Keratinocyte (primary cell): ENCODE data around the gene RHBDF1. TPM values are rescaled to one million over a fixed set of nuclear protein-coding genes. Genes with fewer than 3 reads are reported as not detected.
"Not testable (repeated sequence)": the region's sequence is repeated elsewhere in the genome, so short reads cannot be mapped to it uniquely, and the experiment has no call there.

Experiments
- DNase-seq: peaks from one replicate; pipeline ENCODE4 v3.0.0-alpha.2; 2011; ENCODE audit warnings: low read depth, missing footprints, low spot score
- FAIRE-seq: peaks from 2 replicates; lab custom pipeline; 2011; peaks lifted over from hg19 to GRCh38; lab: Jason Lieb, UNC
- H2AFZ ChIP-seq: 2 replicates; pipeline ENCODE4 v1.6.0; 2012; ENCODE audit warnings: low read length, control low read depth, inconsistent platforms; ENCODE audit not compliant: control insufficient read depth
- H3K27ac ChIP-seq: 2 replicates; pipeline ENCODE4 v1.5.1; 2011; ENCODE audit warnings: low read length; ENCODE audit not compliant: control insufficient read depth, insufficient read depth
- H3K27me3 ChIP-seq: 3 replicates; pipeline ENCODE4 v1.6.0; 2011; ENCODE audit warnings: low read length; ENCODE audit not compliant: control insufficient read depth, insufficient read depth; ENCODE audit errors: extremely low read depth
- H3K36me3 ChIP-seq, 2 experiments: 2 replicates in 1 of 2; 3 replicates in 1 of 2; pipeline ENCODE4 v1.5.1; 2011; ENCODE audit warnings: low read length in 2 of 2, mild to moderate bottlenecking in 1 of 2; ENCODE audit not compliant: control insufficient read depth in 2 of 2, insufficient read depth in 2 of 2; ENCODE audit errors: extremely low read depth in 1 of 2
- H3K4me1 ChIP-seq: 3 replicates; pipeline ENCODE4 v1.5.1; 2011; ENCODE audit warnings: low read length; ENCODE audit not compliant: control insufficient read depth, insufficient read depth; ENCODE audit errors: extremely low read depth
- H3K4me2 ChIP-seq: 3 replicates; pipeline ENCODE4 v1.6.0; 2011; ENCODE audit warnings: low read depth, low read length; ENCODE audit not compliant: control insufficient read depth, insufficient read depth; ENCODE audit errors: extremely low read depth
- H3K4me3 ChIP-seq, 3 experiments: fragments of 200-600 bp in 1 of 3; sonication (generic) in 1 of 3; 2 replicates in 2 of 3; 3 replicates in 1 of 3; pipeline ENCODE4 v1.5.1; 2011 to 2016; ENCODE audit warnings: low read length in 3 of 3, mild to moderate bottlenecking in 3 of 3, control low read depth in 2 of 3, inconsistent platforms in 1 of 3, low read depth in 1 of 3, mixed read lengths in 1 of 3, mixed run types in 1 of 3, moderate library complexity in 1 of 3; ENCODE audit not compliant: control insufficient read depth in 2 of 3, insufficient read depth in 2 of 3; ENCODE audit errors: extremely low read depth in 1 of 3
- H3K79me2 ChIP-seq: 2 replicates; pipeline ENCODE4 v1.6.0; 2012; ENCODE audit warnings: low read length; ENCODE audit not compliant: control insufficient read depth, insufficient read depth
- H3K9ac ChIP-seq: 3 replicates; pipeline ENCODE4 v1.6.0; 2011; ENCODE audit warnings: low read length; ENCODE audit not compliant: control insufficient read depth, insufficient read depth; ENCODE audit errors: extremely low read depth
- H3K9me1 ChIP-seq: 3 replicates; pipeline ENCODE4 v1.6.0; 2011; ENCODE audit warnings: low read length; ENCODE audit not compliant: control insufficient read depth, insufficient read depth; ENCODE audit errors: extremely low read depth
- H3K9me3 ChIP-seq: 2 replicates; pipeline ENCODE4 v1.5.1; 2012; ENCODE audit warnings: low read depth, low read length; ENCODE audit not compliant: control insufficient read depth
- H4K20me1 ChIP-seq: 3 replicates; pipeline ENCODE4 v1.6.0; 2011; ENCODE audit warnings: low read length; ENCODE audit not compliant: control insufficient read depth, insufficient read depth; ENCODE audit errors: extremely low read depth
- CTCF ChIP-seq, 3 experiments: IDR thresholded peaks in 1 of 3; conservative IDR thresholded peaks in 1 of 3; optimal IDR thresholded peaks in 1 of 3; 2 replicates in 2 of 3; 3 replicates in 1 of 3; pipeline versions ENCODE3 to v1.5.1; 2011; ENCODE audit warnings: low read length in 3 of 3, mild to moderate bottlenecking in 3 of 3, moderate library complexity in 2 of 3, control low read depth in 1 of 3, inconsistent platforms in 1 of 3; ENCODE audit not compliant: insufficient read depth in 2 of 3; ENCODE audit errors: extremely low read depth in 1 of 3
- EZH2 ChIP-seq: IDR thresholded peaks from one replicate; pipeline ENCODE4 v1.6.1; 2012; ENCODE audit warnings: inconsistent platforms, mild to moderate bottlenecking, low read length, moderate library complexity
- dilution Hi-C: fragments of 300-500 bp; cut with MboI; formaldehyde crosslinking; loops from one replicate; pipeline ENCODE4 v1.7.0; 2020; ENCODE audit warnings: low sequenced_read_pairs; ENCODE audit not compliant: extremely low pct_ligation_motif_present
- polyA plus RNA-seq, 5 experiments: library from polyadenylated mRNA; depleted of rRNA in 3 of 5; stranded (reverse) in 3 of 5; stranded (forward) in 1 of 5; unstranded in 1 of 5; fragments of >200 nt; gene quantifications; 1 replicate in 1 of 5; 2 replicates in 3 of 5; 3 replicates in 1 of 5; pipeline versions ENCODE4 v1.2.1 to v1.2.3, GENCODE V29; 2011 to 2012; ENCODE audit warnings: missing spikeins in 2 of 5, low read depth in 1 of 5, low replicate concordance in 1 of 5
- small RNA-seq, 3 experiments: library from RNA; depleted of rRNA; stranded (forward); fragments of <200 nt; gene quantifications; one replicate each; pipeline ENCODE3, GENCODE V24; 2012; ENCODE audit warnings: low read depth in 3 of 3, low replicate concordance in 1 of 3; ENCODE audit not compliant: insufficient read length in 3 of 3

RHBDF1 gene
- polyA plus RNA-seq, 1 donor (not counting 4 experiments of a cell fraction or from before 2014, with no cell fraction given) = 20.4 TPM

DNA sequence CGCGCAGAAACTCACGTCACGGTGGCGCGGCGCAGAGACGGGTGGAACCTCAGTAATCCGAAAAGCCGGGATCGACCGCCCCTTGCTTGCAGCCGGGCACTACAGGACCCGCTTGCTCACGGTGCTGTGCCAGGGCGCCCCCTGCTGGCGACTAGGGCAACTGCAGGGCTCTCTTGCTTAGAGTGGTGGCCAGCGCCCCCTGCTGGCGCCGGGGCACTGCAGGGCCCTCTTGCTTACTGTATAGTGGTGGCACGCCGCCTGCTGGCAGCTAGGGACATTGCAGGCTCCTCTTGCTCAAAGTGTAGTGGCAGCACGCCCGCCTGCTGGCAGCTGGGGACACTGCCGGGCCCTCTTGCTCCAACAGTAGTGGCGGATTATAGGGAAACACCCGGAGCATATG is 61.7 kb downstream of the RHBDF1 start:
- H3K27me3 ChIP-seq, H3K9ac ChIP-seq, DNase-seq, H2AFZ ChIP-seq, dilution Hi-C loops, H3K9me1 ChIP-seq, H3K4me3 ChIP-seq, H3K36me3 ChIP-seq, FAIRE-seq, H3K27ac ChIP-seq, H3K4me2 ChIP-seq, H4K20me1 ChIP-seq, H3K79me2 ChIP-seq, H3K9me3 ChIP-seq, H3K4me1 ChIP-seq: not testable (repeated sequence)
- peak; percentile 22 to 67 (median 26) for TF ChIP-seq CTCF (optimal IDR thresholded peaks at IDR 0.05 in 1 of 3, IDR thresholded peaks at IDR 0.05 in 1 of 3, conservative IDR thresholded peaks at IDR 0.05 in 1 of 3; ENCODE audit: extremely low read depth in 1 of 3, insufficient read depth in 2 of 3, low read length in 3 of 3)

DNA sequence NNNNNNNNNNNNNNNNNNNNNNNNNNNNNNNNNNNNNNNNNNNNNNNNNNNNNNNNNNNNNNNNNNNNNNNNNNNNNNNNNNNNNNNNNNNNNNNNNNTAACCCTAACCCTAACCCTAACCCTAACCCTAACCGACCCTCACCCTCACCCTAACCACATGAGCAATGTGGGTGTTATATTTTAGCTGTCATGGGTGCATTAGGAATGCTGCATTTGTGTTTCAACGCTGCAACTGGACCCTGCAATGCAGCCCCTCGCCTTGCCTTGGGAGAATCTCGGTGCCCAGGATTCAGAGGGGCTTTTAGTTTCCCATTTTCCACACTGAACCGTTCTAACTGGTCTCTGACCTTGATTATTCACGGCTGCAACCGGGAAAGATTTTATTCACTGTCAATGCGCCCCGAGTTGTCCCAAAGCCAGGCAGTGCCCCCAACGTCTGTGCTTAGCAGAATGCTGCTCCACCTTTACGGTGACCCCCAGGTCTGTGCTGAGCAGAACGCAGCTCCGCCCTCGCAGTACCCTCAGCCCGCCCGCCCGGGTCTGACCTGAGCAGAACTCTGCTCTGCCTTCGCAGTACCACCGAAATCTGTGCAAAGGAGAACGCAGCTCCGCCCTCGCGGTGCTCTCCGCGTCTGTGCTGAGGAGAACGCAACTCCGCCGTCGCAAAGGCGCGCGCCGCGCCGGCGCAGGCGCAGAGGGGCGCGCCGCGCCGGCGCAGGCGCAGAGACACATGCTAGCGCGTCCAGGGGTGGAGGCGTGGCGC is 62.3 kb downstream of the RHBDF1 start:
- no peak overlapping the region for H2AFZ ChIP-seq
- H3K4me3 ChIP-seq = no peak overlapping the region
- H3K27me3 ChIP-seq = no peaks in the 10 kb centered on the region
- no peaks in the 10 kb centered on the region for H3K9me1 ChIP-seq
- H4K20me1 ChIP-seq = no peaks in the 10 kb centered on the region
- H3K9ac ChIP-seq = no peak overlapping the region
- H3K36me3 ChIP-seq = no peaks in the 10 kb centered on the region
- H3K9me3 ChIP-seq = no peaks in the 10 kb centered on the region
- H3K4me2 ChIP-seq = no peak overlapping the region
- dilution Hi-C loops = no loop called here
- TF ChIP-seq EZH2 = no peak
- TF ChIP-seq CTCF (optimal IDR thresholded peaks at IDR 0.05 in 1 of 3, IDR thresholded peaks at IDR 0.05 in 1 of 3, conservative IDR thresholded peaks at IDR 0.05 in 1 of 3; ENCODE audit: extremely low read depth in 1 of 3, insufficient read depth in 2 of 3, low read length in 3 of 3) = no peak
- DNase-seq (no peak), FAIRE-seq (no peak)
- H3K27ac ChIP-seq = no peak overlapping the region
- H3K79me2 ChIP-seq = no peaks in the 10 kb centered on the region
- no peaks in the 10 kb centered on the region for H3K4me1 ChIP-seq

Small RNA genes within 50 kb of the gene (small RNA-seq; reads per million reads assigned to genes)
- gene MIR6859-4 (0 reads per million in 3 experiments), gene Z69720.2 (0 reads per million in 3 experiments)

Other genes starting within 250 kb of the RHBDF1 start
- 16.3 to 28.8 TPM (median 23.2 TPM) in 3 replicates for gene POLR3K, start 19.0 kb downstream of the RHBDF1 start, polyA plus RNA-seq
- gene SNRNP25, start 18.8 kb downstream of the RHBDF1 start, polyA plus RNA-seq = 29.2 to 45.9 TPM (median 44.7 TPM) in 3 replicates
- gene MPG, start 5.6 kb upstream of the RHBDF1 start, polyA plus RNA-seq = 22.7 to 46.8 TPM (median 26.9 TPM) in 3 replicates
- 3.6 to 15.5 TPM (median 4.0 TPM) in 3 replicates for gene NPRL3, start 66.0 kb upstream of the RHBDF1 start, polyA plus RNA-seq
- not detected in 3 replicates for gene HBZ, start 80.0 kb upstream of the RHBDF1 start, polyA plus RNA-seq
- not detected in 3 replicates for gene HBM, start 93.3 kb upstream of the RHBDF1 start, polyA plus RNA-seq
- 0.26 TPM in 1 of 3 replicates, not detected in the others for gene HBA2, start 100.2 kb upstream of the RHBDF1 start, polyA plus RNA-seq
- 0.24 TPM in 1 of 3 replicates, not detected in the others for gene HBA1, start 104.0 kb upstream of the RHBDF1 start, polyA plus RNA-seq
- 0.13 to 0.89 TPM (median 0.20 TPM) in 3 replicates for gene HBQ1, start 107.8 kb upstream of the RHBDF1 start, polyA plus RNA-seq
- 23.7 to 31.2 TPM (median 31.0 TPM) in 3 replicates for gene LUC7L, start 156.8 kb upstream of the RHBDF1 start, polyA plus RNA-seq
- gene FAM234A, start 162.2 kb upstream of the RHBDF1 start, polyA plus RNA-seq = 18.3 to 37.2 TPM (median 18.4 TPM) in 3 replicates
- gene RGS11, start 203.3 kb upstream of the RHBDF1 start, polyA plus RNA-seq = 0.05 TPM in 2 of 3 replicates, not detected in the other
- 0.14 to 0.17 TPM in 2 of 3 replicates, not detected in the other for gene ARHGDIG, start 208.0 kb upstream of the RHBDF1 start, polyA plus RNA-seq
- gene PDIA2, start 210.5 kb upstream of the RHBDF1 start, polyA plus RNA-seq = 0.18 to 0.46 TPM (median 0.42 TPM) in 3 replicates